ENCODE results near the gene FHIT. TPM values are rescaled to one million over a fixed set of nuclear protein-coding genes. Genes with fewer than 3 reads are reported as not detected.

FHIT gene
- total RNA-seq, 4 donors from 2014 or later, result 0.72 to 5.2 (median 2.1) TPM

- ATAC-seq (no peak), DNase-seq (no peak)
- in situ Hi-C loops (cut with MboI; ENCODE audit: low sequenced_read_pairs in 4 of 4) (no loop called here), intact Hi-C loops (cut with DNase I; ENCODE audit: low total_unique reads) (no loop called here)
- H3K9me3 ChIP-seq, result no peaks in the 10 kb centered on the region
- H3K27ac ChIP-seq, result no peak overlapping the region
- H3K4me3 ChIP-seq, result no peak overlapping the region
- TF ChIP-seq POLR2A (IDR thresholded peaks at IDR 0.05), result no peak
- TF ChIP-seq, protein P1, sequence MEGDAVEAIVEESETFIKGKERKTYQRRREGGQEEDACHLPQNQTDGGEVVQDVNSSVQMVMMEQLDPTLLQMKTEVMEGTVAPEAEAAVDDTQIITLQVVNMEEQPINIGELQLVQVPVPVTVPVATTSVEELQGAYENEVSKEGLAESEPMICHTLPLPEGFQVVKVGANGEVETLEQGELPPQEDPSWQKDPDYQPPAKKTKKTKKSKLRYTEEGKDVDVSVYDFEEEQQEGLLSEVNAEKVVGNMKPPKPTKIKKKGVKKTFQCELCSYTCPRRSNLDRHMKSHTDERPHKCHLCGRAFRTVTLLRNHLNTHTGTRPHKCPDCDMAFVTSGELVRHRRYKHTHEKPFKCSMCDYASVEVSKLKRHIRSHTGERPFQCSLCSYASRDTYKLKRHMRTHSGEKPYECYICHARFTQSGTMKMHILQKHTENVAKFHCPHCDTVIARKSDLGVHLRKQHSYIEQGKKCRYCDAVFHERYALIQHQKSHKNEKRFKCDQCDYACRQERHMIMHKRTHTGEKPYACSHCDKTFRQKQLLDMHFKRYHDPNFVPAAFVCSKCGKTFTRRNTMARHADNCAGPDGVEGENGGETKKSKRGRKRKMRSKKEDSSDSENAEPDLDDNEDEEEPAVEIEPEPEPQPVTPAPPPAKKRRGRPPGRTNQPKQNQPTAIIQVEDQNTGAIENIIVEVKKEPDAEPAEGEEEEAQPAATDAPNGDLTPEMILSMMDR (IDR thresholded peaks at IDR 0.05 in 4 of 5, conservative IDR thresholded peaks at IDR 0.05 in 1 of 5), result no peak
- H3K36me3 ChIP-seq, result no peaks in the 10 kb centered on the region
- H3K27me3 ChIP-seq, result no peaks in the 10 kb centered on the region
- H3K4me1 ChIP-seq, result no peaks in the 10 kb centered on the region
These were observed 493.5 kb downstream of the FHIT start for GRCh38 chr3:60757724-60758123.

- in situ Hi-C loops (cut with MboI; ENCODE audit: low sequenced_read_pairs in 4 of 4), result no loop called here
- Histone ChIP-seq H3K4me3 (no peak overlapping the region), H3K27ac (no peak overlapping the region), H3K27me3 (no peaks in the 10 kb centered on the region), H3K9me3 (no peaks in the 10 kb centered on the region), H3K4me1 (no peaks in the 10 kb centered on the region), H3K36me3 (no peaks in the 10 kb centered on the region)
- no peak for ATAC-seq
- intact Hi-C loops (cut with DNase I; ENCODE audit: low total_unique reads), result no loop called here
- TF ChIP-seq POLR2A (IDR thresholded peaks at IDR 0.05), result no peak
- TF ChIP-seq, protein P1 (IDR thresholded peaks at IDR 0.05 in 4 of 5, conservative IDR thresholded peaks at IDR 0.05 in 1 of 5), result no peak
- no peak for DNase-seq
These were observed 494.8 kb downstream of the FHIT start for GRCh38 chr3:60756241-60757030.

DNA sequence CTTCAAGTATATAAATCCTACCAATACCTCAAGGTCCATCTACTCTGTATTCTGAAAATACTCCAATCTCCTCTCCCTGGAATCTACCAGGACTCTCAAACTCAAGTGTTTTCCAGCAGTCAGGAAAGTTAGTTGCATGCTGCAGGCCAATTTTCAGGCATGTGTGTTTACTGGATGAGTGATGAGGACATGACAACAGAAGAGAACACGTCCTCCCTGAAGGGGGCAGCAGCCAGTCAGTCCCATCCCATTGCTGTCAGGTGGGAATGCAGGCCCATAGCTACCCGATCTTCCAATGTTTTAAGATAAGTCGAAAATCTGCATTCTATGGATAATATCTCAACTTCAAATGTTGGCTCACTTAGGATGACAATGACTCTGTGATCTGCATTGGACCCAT lies 496.2 kb downstream of the FHIT start:
- intact Hi-C loops (cut with DNase I; ENCODE audit: low total_unique reads) (no loop called here), in situ Hi-C loops (cut with MboI; ENCODE audit: low sequenced_read_pairs in 4 of 4) (no loop called here)
- Histone ChIP-seq H3K9me3 (no peaks in the 10 kb centered on the region), H3K36me3 (no peaks in the 10 kb centered on the region), H3K4me3 (no peak overlapping the region), H3K27ac (no peak overlapping the region), H3K4me1 (no peaks in the 10 kb centered on the region), H3K27me3 (no peaks in the 10 kb centered on the region)
- ATAC-seq, result no peak
- TF ChIP-seq, protein P1 (IDR thresholded peaks at IDR 0.05 in 4 of 5, conservative IDR thresholded peaks at IDR 0.05 in 1 of 5), result no peak
- no peak for DNase-seq

GRCh38 chr3:60754617-60755016 lies 496.6 kb downstream of the FHIT start:
- Histone ChIP-seq H3K9me3 (no peaks in the 10 kb centered on the region), H3K4me1 (no peaks in the 10 kb centered on the region), H3K27ac (no peak overlapping the region), H3K36me3 (no peaks in the 10 kb centered on the region), H3K4me3 (no peak overlapping the region), H3K27me3 (no peaks in the 10 kb centered on the region)
- intact Hi-C loops (cut with DNase I; ENCODE audit: low total_unique reads) (no loop called here), in situ Hi-C loops (cut with MboI; ENCODE audit: low sequenced_read_pairs in 4 of 4) (no loop called here)
- no peak for DNase-seq
- ATAC-seq, result no peak
- TF ChIP-seq, protein P1 (IDR thresholded peaks at IDR 0.05 in 4 of 5, conservative IDR thresholded peaks at IDR 0.05 in 1 of 5), result no peak
- TF ChIP-seq POLR2A (IDR thresholded peaks at IDR 0.05), result no peak

DNA sequence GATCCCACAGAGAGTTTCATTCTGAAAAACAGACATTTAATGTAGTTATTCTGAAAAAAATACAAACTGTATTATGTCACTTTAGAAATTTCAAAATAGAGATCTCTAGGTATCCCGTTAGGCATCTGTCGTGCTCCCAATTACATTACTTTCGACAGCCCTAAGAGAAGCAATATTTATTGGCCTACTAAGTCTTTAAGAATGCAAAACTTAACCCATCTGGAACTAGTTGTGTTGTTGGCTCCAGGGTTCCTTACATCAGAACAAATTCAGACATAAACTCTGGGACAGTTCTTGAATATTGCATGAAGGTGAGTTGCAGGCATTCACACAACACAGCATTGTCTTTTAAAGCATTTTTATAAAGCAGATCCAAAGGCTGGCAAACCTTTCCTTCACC lies 498.4 kb downstream of the FHIT start:
- intact Hi-C loops (cut with DNase I; ENCODE audit: low total_unique reads) (no loop called here), in situ Hi-C loops (cut with MboI; ENCODE audit: low sequenced_read_pairs in 4 of 4) (no loop called here)
- no peaks in the 10 kb centered on the region for H3K4me1 ChIP-seq
- DNase-seq (no peak), ATAC-seq (no peak)
- H3K27ac ChIP-seq, result no peak overlapping the region
- no peaks in the 10 kb centered on the region for H3K36me3 ChIP-seq
- no peaks in the 10 kb centered on the region for H3K27me3 ChIP-seq
- H3K4me3 ChIP-seq, result no peak overlapping the region
- no peak for TF ChIP-seq POLR2A (IDR thresholded peaks at IDR 0.05)
- TF ChIP-seq, protein P1 (IDR thresholded peaks at IDR 0.05 in 4 of 5, conservative IDR thresholded peaks at IDR 0.05 in 1 of 5), result no peak
- no peaks in the 10 kb centered on the region for H3K9me3 ChIP-seq
